HFFc6 (cell line): ENCODE data around the gene COL11A1. TPM values are rescaled to one million over a fixed set of nuclear protein-coding genes. Genes with fewer than 3 reads are reported as not detected.
"Not testable (repeated sequence)": the region's sequence is repeated elsewhere in the genome, so short reads cannot be mapped to it uniquely, and the experiment has no call there.

Source experiments
- DNase-seq: peaks from one replicate; pipeline ENCODE4 v3.0.0-alpha.2; 2018
- H3K27ac Mint-ChIP-seq: 2 replicates; pipeline ENCODE4 v1.8.0; 2020; ENCODE audit warnings: mild to moderate bottlenecking, mixed read lengths
- H3K27me3 Mint-ChIP-seq: 2 replicates; pipeline ENCODE4 v1.8.0; 2021; ENCODE audit warnings: mild to moderate bottlenecking, moderate library complexity, mixed read lengths; ENCODE audit not compliant: insufficient read depth
- H3K36me3 Mint-ChIP-seq: 2 replicates; pipeline ENCODE4 v1.8.0; 2021; ENCODE audit warnings: low read depth, mixed read lengths
- H3K4me1 Mint-ChIP-seq: 2 replicates; pipeline ENCODE4 v1.8.0; 2020; ENCODE audit warnings: low read depth, mixed read lengths
- H3K4me3 Mint-ChIP-seq: 2 replicates; pipeline ENCODE4 v1.8.0; 2020; ENCODE audit warnings: mild to moderate bottlenecking, moderate library complexity, mixed read lengths
- H3K9me3 Mint-ChIP-seq: 2 replicates; pipeline ENCODE4 v1.8.0; 2020; ENCODE audit warnings: mild to moderate bottlenecking, mixed read lengths
- CTCF ChIP-seq: fragments of 200-600 bp; sonication (generic); IDR thresholded peaks from 2 replicates; pipeline ENCODE4 v1.5.0; 2021; ENCODE audit warnings: antibody characterized with exemption, mild to moderate bottlenecking
- total RNA-seq, 6 experiments: library from RNA; stranded (reverse); fragmentation: NEBNext Ultra II Directional; extraction: Animal tissue kit (Norgen Biotek cat#: 25700); gene quantifications; 2 replicates in 1 of 6; 3 replicates in 5 of 6; pipeline ENCODE4 v1.2.3, GENCODE V29; 2021

The COL11A1 gene
- total RNA-seq, 6 experiments from 2014 or later, result 145 to 364 (median 152) TPM

DNA sequence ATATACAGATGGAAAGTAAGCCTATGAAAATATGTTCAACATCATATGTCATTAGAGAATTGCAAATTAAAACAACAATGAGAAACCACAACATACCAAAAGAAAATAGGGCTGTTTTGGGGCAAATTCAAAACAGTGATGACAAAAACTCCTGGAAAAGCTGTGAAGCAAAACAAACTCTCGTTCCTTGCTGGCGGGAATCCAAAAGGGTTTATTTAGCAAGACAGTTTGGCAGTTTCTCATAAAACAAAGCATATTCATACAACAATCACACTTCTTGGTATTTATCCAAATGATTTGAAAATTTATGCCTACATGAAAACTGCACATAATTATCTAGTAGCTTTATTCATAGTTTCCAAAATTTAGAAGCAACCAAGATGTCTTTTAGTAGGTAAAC is 44.4 kb downstream of the COL11A1 start:
- no peak for TF ChIP-seq CTCF
- Mint-ChIP-seq H3K4me3 (no peak overlapping the region), H3K27ac (no peak overlapping the region), H3K4me1 (peaks cover 18% of the 10 kb centered on the region), H3K36me3 (peaks cover 28% of the 10 kb centered on the region), H3K27me3 (no peaks in the 10 kb centered on the region), H3K9me3 (no peaks in the 10 kb centered on the region)
- no peak for DNase-seq

GRCh38 chr1:103058391-103058790 is 49.9 kb downstream of the COL11A1 start:
- no peaks in the 10 kb centered on the region for H3K9me3 Mint-ChIP-seq
- H3K4me3 Mint-ChIP-seq, result no peak overlapping the region
- no peak for DNase-seq
- H3K4me1 Mint-ChIP-seq, result peaks cover 20% of the 10 kb centered on the region; the same call in 1 of the 2 replicates
- H3K27me3 Mint-ChIP-seq, result no peaks in the 10 kb centered on the region; the same call in 1 of the 2 replicates
- no peak for TF ChIP-seq CTCF
- H3K36me3 Mint-ChIP-seq, result peaks cover 31% of the 10 kb centered on the region
- no peak overlapping the region for H3K27ac Mint-ChIP-seq

GRCh38 chr1:103056423-103056822 is 51.9 kb downstream of the COL11A1 start:
- no peak overlapping the region for H3K27ac Mint-ChIP-seq
- H3K4me1 Mint-ChIP-seq, result peaks cover 20% of the 10 kb centered on the region; the same call in 1 of the 2 replicates
- H3K9me3 Mint-ChIP-seq, result peaks cover 8% of the 10 kb centered on the region
- H3K36me3 Mint-ChIP-seq, result peaks cover 39% of the 10 kb centered on the region
- no peak for TF ChIP-seq CTCF
- no peak overlapping the region for H3K4me3 Mint-ChIP-seq
- H3K27me3 Mint-ChIP-seq, result no peaks in the 10 kb centered on the region; the same call in 1 of the 2 replicates
- no peak for DNase-seq

DNA sequence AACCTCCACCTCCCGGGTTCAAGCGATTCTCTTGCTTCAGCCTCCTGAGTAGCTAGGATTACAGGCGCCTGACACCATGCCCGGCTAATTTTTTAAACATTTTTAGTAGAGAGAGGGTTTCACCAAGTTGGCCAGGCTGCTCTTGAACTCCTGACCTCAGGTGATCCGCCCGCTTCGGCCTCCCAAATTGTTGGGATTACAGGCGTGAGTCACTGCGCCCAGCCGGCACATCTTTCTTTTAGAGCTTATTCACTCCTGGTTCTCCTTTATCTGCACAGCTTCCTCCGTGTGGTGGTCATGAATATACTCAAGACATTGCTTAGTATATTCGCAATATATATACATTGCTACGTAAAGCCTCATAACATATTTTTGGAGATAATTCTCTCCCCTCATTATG is 80.2 kb downstream of the COL11A1 start:
- not testable (repeated sequence) for H3K9me3 Mint-ChIP-seq, H3K4me1 Mint-ChIP-seq, H3K27me3 Mint-ChIP-seq, H3K4me3 Mint-ChIP-seq, DNase-seq, H3K27ac Mint-ChIP-seq
- peaks cover 31% of the 10 kb centered on the region for H3K36me3 Mint-ChIP-seq

- no peak overlapping the region for H3K27ac Mint-ChIP-seq
- no peaks in the 10 kb centered on the region for H3K27me3 Mint-ChIP-seq
- no peaks in the 10 kb centered on the region for H3K9me3 Mint-ChIP-seq
- peaks cover 42% of the 10 kb centered on the region for H3K36me3 Mint-ChIP-seq
- H3K4me1 Mint-ChIP-seq, result no peaks in the 10 kb centered on the region
- no peak for TF ChIP-seq CTCF
- no peak for DNase-seq
- H3K4me3 Mint-ChIP-seq, result no peak overlapping the region
Measured at GRCh38 chr1:103025858-103026409, 82.4 kb downstream of the COL11A1 start.

DNA sequence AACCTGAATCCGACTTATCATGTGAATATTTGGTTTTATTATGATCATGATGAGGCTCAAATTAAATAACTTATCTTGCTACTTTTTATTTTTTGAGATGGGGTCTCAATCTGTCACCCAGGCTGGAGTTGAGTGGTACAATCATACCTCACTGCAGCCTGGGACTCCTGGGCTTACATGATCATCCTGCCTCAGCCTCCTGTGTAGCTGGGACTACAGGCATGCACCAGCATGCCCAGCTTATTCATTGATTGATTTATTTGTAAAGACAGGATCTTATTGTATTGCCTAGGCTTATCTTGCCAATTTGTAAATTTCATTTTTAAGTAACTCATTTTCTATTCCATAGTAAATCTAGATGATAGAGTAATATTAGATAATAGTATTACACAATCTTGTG is 84.3 kb downstream of the COL11A1 start:
- Mint-ChIP-seq H3K27ac (no peak overlapping the region), H3K4me1 (no peaks in the 10 kb centered on the region), H3K9me3 (no peaks in the 10 kb centered on the region), H3K36me3 (peaks cover 32% of the 10 kb centered on the region), H3K27me3 (no peaks in the 10 kb centered on the region), H3K4me3 (no peak overlapping the region)
- DNase-seq, result no peak
- no peak for TF ChIP-seq CTCF
